Measurements from ENCODE around the gene FARP1. TPM values are rescaled to one million over a fixed set of nuclear protein-coding genes. Genes with fewer than 3 reads are reported as not detected.

Gene FARP1
- total and polyA plus RNA-seq, 2 of the 13 experiments (the other 11 are each of a cell fraction or from before 2014, with no cell fraction given) = 70.6 to 126 TPM

DNA sequence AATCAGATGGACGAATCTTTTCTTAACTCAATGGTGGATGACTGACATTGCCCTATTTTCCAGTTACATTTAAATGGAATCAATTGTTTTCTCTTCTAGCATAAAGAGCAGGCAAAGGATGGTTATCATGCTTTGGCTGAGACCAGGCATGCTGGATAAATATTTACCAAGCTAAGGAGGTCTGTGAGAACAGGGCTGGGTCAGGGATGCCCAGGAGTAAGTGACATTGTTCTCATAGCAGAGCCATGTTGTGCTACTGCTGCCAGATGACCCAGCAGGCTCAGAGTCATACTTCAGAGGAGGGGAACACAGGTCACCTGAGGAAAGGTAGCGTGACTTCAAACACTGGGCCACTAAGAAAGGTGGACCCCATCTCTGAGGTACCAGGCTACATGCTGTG, 150.2 kb downstream of the FARP1 start (continued):
- TF ChIP-seq, protein P1, sequence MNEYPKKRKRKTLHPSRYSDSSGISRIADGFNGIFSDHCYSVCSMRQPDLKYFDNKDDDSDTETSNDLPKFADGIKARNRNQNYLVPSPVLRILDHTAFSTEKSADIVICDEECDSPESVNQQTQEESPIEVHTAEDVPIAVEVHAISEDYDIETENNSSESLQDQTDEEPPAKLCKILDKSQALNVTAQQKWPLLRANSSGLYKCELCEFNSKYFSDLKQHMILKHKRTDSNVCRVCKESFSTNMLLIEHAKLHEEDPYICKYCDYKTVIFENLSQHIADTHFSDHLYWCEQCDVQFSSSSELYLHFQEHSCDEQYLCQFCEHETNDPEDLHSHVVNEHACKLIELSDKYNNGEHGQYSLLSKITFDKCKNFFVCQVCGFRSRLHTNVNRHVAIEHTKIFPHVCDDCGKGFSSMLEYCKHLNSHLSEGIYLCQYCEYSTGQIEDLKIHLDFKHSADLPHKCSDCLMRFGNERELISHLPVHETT (CRISPR knock-in tag; conservative IDR thresholded peaks at IDR 0.05) = no peak
- no peak for TF ChIP-seq SP4 (CRISPR knock-in tag; IDR thresholded peaks at IDR 0.05)
- TF ChIP-seq GTF3A (CRISPR knock-in tag; conservative IDR thresholded peaks at IDR 0.05) = no peak
- TF ChIP-seq JDP2 (CRISPR knock-in tag; IDR thresholded peaks at IDR 0.05; ENCODE audit: borderline replicate concordance) = no peak
- TF ChIP-seq, protein P2, sequence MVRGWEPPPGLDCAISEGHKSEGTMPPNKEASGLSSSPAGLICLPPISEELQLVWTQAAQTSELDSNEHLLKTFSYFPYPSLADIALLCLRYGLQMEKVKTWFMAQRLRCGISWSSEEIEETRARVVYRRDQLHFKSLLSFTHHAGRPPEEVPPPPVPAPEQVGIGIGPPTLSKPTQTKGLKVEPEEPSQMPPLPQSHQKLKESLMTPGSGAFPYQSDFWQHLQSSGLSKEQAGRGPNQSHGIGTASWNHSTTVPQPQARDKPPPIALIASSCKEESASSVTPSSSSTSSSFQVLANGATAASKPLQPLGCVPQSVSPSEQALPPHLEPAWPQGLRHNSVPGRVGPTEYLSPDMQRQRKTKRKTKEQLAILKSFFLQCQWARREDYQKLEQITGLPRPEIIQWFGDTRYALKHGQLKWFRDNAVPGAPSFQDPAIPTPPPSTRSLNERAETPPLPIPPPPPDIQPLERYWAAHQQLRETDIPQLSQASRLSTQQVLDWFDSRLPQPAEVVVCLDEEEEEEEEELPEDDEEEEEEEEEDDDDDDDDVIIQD (CRISPR knock-in tag; IDR thresholded peaks at IDR 0.05; ENCODE audit: low read depth) = no peak
- TF ChIP-seq ZNF773 (CRISPR knock-in tag; IDR thresholded peaks at IDR 0.05; ENCODE audit: borderline replicate concordance) = no peak
- no peak for TF ChIP-seq RNF2 (conservative IDR thresholded peaks at IDR 0.05; ENCODE audit: low read depth)
- TF ChIP-seq, protein P3, sequence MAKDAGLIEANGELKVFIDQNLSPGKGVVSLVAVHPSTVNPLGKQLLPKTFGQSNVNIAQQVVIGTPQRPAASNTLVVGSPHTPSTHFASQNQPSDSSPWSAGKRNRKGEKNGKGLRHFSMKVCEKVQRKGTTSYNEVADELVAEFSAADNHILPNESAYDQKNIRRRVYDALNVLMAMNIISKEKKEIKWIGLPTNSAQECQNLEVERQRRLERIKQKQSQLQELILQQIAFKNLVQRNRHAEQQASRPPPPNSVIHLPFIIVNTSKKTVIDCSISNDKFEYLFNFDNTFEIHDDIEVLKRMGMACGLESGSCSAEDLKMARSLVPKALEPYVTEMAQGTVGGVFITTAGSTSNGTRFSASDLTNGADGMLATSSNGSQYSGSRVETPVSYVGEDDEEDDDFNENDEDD (CRISPR knock-in tag; IDR thresholded peaks at IDR 0.05; ENCODE audit: borderline replicate concordance) = no peak
- TF ChIP-seq, protein P4, sequence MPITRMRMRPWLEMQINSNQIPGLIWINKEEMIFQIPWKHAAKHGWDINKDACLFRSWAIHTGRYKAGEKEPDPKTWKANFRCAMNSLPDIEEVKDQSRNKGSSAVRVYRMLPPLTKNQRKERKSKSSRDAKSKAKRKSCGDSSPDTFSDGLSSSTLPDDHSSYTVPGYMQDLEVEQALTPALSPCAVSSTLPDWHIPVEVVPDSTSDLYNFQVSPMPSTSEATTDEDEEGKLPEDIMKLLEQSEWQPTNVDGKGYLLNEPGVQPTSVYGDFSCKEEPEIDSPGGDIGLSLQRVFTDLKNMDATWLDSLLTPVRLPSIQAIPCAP (CRISPR knock-in tag; IDR thresholded peaks at IDR 0.05; ENCODE audit: low read depth) = no peak
- no peak for TF ChIP-seq MYC (CRISPR knock-in tag; IDR thresholded peaks at IDR 0.05; ENCODE audit: borderline replicate concordance)
- TF ChIP-seq, protein P5, sequence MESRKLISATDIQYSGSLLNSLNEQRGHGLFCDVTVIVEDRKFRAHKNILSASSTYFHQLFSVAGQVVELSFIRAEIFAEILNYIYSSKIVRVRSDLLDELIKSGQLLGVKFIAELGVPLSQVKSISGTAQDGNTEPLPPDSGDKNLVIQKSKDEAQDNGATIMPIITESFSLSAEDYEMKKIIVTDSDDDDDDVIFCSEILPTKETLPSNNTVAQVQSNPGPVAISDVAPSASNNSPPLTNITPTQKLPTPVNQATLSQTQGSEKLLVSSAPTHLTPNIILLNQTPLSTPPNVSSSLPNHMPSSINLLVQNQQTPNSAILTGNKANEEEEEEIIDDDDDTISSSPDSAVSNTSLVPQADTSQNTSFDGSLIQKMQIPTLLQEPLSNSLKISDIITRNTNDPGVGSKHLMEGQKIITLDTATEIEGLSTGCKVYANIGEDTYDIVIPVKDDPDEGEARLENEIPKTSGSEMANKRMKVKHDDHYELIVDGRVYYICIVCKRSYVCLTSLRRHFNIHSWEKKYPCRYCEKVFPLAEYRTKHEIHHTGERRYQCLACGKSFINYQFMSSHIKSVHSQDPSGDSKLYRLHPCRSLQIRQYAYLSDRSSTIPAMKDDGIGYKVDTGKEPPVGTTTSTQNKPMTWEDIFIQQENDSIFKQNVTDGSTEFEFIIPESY (CRISPR knock-in tag; IDR thresholded peaks at IDR 0.05) = no peak; the same call in 1 of the 2 replicates
- TF ChIP-seq, protein P6, sequence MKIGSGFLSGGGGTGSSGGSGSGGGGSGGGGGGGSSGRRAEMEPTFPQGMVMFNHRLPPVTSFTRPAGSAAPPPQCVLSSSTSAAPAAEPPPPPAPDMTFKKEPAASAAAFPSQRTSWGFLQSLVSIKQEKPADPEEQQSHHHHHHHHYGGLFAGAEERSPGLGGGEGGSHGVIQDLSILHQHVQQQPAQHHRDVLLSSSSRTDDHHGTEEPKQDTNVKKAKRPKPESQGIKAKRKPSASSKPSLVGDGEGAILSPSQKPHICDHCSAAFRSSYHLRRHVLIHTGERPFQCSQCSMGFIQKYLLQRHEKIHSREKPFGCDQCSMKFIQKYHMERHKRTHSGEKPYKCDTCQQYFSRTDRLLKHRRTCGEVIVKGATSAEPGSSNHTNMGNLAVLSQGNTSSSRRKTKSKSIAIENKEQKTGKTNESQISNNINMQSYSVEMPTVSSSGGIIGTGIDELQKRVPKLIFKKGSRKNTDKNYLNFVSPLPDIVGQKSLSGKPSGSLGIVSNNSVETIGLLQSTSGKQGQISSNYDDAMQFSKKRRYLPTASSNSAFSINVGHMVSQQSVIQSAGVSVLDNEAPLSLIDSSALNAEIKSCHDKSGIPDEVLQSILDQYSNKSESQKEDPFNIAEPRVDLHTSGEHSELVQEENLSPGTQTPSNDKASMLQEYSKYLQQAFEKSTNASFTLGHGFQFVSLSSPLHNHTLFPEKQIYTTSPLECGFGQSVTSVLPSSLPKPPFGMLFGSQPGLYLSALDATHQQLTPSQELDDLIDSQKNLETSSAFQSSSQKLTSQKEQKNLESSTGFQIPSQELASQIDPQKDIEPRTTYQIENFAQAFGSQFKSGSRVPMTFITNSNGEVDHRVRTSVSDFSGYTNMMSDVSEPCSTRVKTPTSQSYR (CRISPR knock-in tag; IDR thresholded peaks at IDR 0.05; ENCODE audit: borderline replicate concordance) = no peak
- TF ChIP-seq ETV5 (CRISPR knock-in tag; IDR thresholded peaks at IDR 0.05; ENCODE audit: borderline replicate concordance) = no peak
- TF ChIP-seq, protein P7, sequence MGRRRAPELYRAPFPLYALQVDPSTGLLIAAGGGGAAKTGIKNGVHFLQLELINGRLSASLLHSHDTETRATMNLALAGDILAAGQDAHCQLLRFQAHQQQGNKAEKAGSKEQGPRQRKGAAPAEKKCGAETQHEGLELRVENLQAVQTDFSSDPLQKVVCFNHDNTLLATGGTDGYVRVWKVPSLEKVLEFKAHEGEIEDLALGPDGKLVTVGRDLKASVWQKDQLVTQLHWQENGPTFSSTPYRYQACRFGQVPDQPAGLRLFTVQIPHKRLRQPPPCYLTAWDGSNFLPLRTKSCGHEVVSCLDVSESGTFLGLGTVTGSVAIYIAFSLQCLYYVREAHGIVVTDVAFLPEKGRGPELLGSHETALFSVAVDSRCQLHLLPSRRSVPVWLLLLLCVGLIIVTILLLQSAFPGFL (CRISPR knock-in tag; IDR thresholded peaks at IDR 0.05) = no peak

Data from HepG2 (cell line).